HL-60 (cell line): ENCODE results near the gene FGF14.

ENCODE experiments used
- DNase-seq, 2 experiments: peaks; one replicate each; pipeline ENCODE4 v3.0.0-alpha.2; 2010 to 2020; ENCODE audit warnings: low read depth in 1 of 2, low spot score in 1 of 2
- H3K27ac ChIP-seq: fragments of 250-450 bp; sonication (Bioruptor Pico); replicated peaks from 2 replicates; pipeline ENCODE4 v1.5.1; 2020; ENCODE audit warnings: mild to moderate bottlenecking, moderate library complexity
- H3K27me3 ChIP-seq: fragments of 250-450 bp; sonication (Bioruptor Pico); 2 replicates; pipeline ENCODE4 v1.5.1; 2021; ENCODE audit warnings: mild to moderate bottlenecking, moderate library complexity; ENCODE audit not compliant: insufficient read depth, poor library complexity, severe bottlenecking
- H3K4me3 ChIP-seq: replicated peaks from 2 replicates; pipeline ENCODE4 v1.5.1; 2011; ENCODE audit warnings: mild to moderate bottlenecking, control low read depth, low read length; ENCODE audit not compliant: insufficient read depth
- GABPA ChIP-seq: IDR thresholded peaks from 2 replicates; pipeline ENCODE4 v1.6.1; 2012; ENCODE audit warnings: low read depth
- POLR2AphosphoS5 ChIP-seq: IDR thresholded peaks from 2 replicates; pipeline ENCODE4 v1.6.1; 2012; ENCODE audit warnings: low read depth
- SPI1 ChIP-seq: IDR thresholded peaks from 2 replicates; pipeline ENCODE4 v1.6.1; 2012; ENCODE audit warnings: low read depth, mild to moderate bottlenecking, borderline replicate concordance
- TF ChIP-seq, protein P1 (sequence below): IDR thresholded peaks from 2 replicates; pipeline ENCODE4 v1.6.1; 2012; ENCODE audit warnings: low read depth; ENCODE audit not compliant: insufficient replicate concordance
- TF ChIP-seq, protein P2 (sequence below): IDR thresholded peaks from one replicate; pipeline ENCODE4 v1.5.1; 2011; ENCODE audit warnings: low read length, control low read depth, inconsistent platforms; ENCODE audit not compliant: insufficient read depth

The FGF14 gene

DNA sequence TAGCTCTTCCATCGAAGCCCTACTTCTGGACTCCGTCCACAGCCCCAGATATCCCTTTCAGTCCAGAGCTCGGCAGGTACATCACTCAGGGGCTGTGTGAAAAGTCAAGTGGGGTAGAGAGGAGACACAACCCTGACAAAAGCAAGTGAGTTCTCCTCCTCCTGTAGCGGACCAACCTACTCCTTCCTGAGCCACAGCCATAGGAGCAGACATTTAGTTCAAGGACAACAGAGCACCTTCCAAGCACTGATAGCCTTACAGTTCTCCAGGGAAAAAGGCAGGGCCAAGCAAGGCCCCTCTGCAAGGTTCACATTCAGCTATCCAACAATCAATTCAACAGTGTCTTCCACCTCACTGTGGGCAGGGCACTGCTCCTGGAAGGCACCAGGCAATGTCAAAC, 89.0 kb downstream of the FGF14 start:
- no peak for DNase-seq
- no peak overlapping the region for H3K27ac ChIP-seq
- H3K27me3 ChIP-seq, result peaks cover 3% of the 10 kb centered on the region
- H3K4me3 ChIP-seq, result no peak overlapping the region
- TF ChIP-seq, protein P1, sequence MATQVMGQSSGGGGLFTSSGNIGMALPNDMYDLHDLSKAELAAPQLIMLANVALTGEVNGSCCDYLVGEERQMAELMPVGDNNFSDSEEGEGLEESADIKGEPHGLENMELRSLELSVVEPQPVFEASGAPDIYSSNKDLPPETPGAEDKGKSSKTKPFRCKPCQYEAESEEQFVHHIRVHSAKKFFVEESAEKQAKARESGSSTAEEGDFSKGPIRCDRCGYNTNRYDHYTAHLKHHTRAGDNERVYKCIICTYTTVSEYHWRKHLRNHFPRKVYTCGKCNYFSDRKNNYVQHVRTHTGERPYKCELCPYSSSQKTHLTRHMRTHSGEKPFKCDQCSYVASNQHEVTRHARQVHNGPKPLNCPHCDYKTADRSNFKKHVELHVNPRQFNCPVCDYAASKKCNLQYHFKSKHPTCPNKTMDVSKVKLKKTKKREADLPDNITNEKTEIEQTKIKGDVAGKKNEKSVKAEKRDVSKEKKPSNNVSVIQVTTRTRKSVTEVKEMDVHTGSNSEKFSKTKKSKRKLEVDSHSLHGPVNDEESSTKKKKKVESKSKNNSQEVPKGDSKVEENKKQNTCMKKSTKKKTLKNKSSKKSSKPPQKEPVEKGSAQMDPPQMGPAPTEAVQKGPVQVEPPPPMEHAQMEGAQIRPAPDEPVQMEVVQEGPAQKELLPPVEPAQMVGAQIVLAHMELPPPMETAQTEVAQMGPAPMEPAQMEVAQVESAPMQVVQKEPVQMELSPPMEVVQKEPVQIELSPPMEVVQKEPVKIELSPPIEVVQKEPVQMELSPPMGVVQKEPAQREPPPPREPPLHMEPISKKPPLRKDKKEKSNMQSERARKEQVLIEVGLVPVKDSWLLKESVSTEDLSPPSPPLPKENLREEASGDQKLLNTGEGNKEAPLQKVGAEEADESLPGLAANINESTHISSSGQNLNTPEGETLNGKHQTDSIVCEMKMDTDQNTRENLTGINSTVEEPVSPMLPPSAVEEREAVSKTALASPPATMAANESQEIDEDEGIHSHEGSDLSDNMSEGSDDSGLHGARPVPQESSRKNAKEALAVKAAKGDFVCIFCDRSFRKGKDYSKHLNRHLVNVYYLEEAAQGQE, result no peak
- TF ChIP-seq GABPA (no peak), SPI1 (no peak), POLR2AphosphoS5 (no peak)
- TF ChIP-seq, protein P2, sequence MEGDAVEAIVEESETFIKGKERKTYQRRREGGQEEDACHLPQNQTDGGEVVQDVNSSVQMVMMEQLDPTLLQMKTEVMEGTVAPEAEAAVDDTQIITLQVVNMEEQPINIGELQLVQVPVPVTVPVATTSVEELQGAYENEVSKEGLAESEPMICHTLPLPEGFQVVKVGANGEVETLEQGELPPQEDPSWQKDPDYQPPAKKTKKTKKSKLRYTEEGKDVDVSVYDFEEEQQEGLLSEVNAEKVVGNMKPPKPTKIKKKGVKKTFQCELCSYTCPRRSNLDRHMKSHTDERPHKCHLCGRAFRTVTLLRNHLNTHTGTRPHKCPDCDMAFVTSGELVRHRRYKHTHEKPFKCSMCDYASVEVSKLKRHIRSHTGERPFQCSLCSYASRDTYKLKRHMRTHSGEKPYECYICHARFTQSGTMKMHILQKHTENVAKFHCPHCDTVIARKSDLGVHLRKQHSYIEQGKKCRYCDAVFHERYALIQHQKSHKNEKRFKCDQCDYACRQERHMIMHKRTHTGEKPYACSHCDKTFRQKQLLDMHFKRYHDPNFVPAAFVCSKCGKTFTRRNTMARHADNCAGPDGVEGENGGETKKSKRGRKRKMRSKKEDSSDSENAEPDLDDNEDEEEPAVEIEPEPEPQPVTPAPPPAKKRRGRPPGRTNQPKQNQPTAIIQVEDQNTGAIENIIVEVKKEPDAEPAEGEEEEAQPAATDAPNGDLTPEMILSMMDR, result no peak

DNA sequence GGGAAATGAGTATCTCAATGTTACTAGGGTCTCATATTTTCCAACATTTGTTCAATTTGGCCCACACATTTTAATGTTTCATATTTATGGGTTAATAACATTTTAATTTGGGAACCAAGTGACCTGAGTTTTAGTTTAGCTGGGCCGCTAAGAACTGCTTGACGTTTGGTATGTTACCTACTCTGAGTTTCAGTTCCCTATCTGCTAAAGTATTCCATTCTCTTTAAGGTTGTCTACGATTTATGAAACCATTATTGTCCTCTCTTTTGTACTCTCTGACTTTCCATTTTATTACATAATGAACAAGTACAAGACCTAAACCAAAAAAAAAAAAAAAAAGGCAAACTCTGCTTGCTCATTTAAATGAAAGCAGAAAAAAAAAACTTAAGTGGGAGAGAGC, 89.9 kb downstream of the FGF14 start:
- Histone ChIP-seq H3K27ac (no peak overlapping the region), H3K27me3 (peaks cover 3% of the 10 kb centered on the region), H3K4me3 (no peak overlapping the region)
- DNase-seq, result no peak
- TF ChIP-seq GABPA, result no peak
- TF ChIP-seq, protein P2, result no peak
- TF ChIP-seq, protein P1, result no peak
- no peak for TF ChIP-seq POLR2AphosphoS5

DNA sequence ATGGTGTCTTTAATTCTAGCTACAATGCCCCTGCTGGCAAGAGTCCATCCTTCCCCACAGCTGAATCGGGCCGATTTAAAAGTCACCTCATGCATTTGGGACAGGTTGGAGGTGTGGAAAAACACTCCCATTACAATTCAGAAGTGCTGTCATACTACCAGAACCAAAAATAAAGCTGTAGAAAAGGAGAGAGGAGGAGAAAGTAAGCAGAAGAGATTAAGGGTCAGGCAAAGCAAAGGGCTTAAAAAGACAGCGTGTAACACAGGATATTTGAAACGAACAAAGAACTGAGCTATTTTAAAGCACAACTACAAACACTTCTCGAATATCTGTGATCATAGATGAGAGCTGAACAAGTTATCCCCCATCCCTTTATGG, 90.4 kb downstream of the FGF14 start:
- Histone ChIP-seq H3K27me3 (peaks cover 3% of the 10 kb centered on the region), H3K27ac (no peak overlapping the region), H3K4me3 (no peak overlapping the region)
- TF ChIP-seq, protein P1, result no peak
- no peak for TF ChIP-seq SPI1
- no peak for DNase-seq
